ENCODE data around the gene C16orf46.

The C16orf46 gene

DNA sequence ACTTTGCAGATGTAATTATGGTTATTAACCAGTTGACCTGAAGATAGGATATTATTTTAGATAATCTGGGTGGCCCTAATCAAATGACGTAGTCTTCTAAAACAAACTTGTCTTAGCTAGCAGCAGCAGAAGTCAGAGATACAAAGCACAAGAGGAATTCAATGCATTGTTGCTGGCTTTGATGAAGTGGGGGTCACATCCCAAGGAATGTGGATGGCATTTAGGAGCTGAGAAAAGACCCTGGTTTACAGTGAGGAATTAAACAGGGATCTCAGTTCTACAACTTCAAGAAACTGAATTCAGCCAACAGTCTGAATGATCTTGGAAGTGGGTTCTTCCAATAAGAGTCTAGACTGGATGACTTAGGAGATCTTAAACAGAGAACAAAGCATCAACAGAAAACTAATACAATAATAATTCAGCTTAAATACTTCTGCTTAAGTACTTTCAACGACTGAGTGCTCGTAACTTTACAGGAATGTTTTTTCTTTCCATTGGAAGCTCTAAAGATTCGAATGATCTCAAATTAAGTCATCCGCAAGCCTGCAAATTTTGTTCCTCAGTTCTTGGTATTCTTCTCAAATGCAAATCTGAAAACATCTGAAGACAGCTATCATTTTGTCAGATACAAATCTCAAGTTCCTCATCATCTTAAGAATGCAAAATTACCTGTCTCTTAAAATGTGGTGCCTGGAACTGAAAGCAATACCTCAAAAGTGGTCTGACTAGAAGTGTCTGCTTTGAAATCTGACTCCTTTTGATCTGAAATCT is 3.3 kb downstream of the C16orf46 start:
- no peak for DNase-seq

DNA sequence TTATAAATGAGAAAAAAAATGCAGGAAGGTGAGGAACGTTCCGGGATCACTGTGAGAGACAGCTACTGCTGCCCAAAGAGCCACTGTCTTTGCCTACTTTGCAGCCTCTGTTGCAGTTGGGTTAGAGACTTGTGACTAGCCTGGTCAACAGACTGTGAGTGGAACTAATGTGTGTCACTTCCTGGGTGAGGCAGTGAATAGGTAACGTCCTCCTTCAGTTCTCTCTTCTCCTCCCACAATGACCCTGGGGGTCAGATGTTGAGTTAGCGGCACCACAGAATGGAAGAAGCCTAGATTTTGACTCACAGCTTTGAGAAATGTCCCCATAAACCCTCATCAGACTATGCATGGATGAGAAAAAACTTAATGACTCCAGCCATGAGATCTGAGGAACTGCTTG is 5.2 kb downstream of the C16orf46 start:
- no peak for DNase-seq

DNA sequence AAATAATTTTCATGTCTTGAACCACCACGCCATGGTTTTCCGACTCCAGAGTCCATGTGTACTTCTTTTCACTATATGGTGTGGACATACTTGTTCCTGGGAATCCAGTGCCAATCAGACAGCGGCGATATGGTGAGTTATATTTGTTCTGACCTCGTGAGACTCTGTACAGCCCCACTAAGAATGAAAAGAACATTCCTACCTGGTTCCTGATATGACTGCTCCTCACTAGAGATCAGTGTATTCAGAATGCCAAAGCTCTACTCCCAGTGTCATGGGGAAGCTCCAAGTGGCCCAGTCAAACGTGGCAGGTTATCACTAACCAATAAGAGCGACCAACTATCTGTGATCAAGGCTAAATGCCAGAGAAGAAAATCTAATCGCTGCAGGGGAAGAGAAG is 6.1 kb downstream of the C16orf46 start:
- no peak for DNase-seq

DNA sequence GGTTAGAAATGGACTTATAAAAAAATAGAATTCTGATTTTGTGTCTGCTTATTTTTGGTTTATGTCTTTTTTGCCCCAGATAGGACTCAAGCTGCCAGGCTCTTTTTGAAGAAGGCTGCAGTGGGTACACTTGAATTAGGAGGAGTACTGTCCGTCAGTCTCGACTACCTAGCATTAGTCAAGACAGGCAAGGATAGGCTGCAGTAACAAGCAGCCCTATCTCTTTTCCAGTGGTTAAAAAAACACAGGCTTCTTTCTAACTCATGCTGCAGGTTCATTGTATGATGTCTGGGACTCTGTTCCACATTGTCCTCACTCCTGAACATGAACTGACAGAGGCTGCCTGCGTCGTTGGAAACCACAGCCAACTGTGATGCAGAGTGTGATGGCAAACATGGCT is 8.0 kb downstream of the C16orf46 start:
- DNase-seq, result no peak

DNA sequence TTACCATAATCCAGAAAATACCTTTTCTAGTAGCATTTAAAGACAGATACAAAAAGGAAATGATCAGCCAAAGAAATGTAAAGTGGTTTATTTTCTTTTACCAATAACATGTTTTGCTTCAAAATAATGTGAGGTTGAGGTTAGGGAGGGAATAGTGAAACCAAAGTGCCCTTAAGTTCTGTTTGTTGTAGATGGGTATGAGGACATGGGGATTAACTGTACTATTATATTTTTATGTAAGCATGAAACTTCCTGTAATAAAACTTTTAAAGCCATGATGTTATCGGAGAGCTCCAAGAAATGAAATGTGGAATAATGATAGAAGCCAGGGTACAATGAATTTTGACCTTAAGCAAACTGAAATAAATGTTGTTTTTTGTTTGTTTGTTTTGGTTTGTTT is 9.9 kb downstream of the C16orf46 start:
- DNase-seq, result no peak

DNA sequence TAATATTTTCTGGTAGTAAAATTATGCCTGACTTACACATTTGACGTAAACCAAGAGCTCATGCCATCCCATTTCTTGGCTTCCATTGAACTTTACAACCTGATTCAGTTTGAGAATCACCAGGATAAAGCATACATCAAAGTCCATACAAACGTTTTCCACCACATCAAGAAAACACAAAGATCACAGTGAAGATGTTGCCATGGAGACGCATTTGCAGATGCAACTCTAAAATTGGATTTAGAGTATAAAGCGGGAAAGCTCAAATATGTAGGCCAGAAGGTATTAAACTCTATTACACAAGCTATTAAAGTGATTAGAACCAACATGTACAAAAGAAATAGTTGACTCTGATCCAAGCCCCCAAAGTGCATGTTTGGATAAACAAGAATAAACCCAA is 10.4 kb downstream of the C16orf46 start:
- DNase-seq, result no peak

DNA sequence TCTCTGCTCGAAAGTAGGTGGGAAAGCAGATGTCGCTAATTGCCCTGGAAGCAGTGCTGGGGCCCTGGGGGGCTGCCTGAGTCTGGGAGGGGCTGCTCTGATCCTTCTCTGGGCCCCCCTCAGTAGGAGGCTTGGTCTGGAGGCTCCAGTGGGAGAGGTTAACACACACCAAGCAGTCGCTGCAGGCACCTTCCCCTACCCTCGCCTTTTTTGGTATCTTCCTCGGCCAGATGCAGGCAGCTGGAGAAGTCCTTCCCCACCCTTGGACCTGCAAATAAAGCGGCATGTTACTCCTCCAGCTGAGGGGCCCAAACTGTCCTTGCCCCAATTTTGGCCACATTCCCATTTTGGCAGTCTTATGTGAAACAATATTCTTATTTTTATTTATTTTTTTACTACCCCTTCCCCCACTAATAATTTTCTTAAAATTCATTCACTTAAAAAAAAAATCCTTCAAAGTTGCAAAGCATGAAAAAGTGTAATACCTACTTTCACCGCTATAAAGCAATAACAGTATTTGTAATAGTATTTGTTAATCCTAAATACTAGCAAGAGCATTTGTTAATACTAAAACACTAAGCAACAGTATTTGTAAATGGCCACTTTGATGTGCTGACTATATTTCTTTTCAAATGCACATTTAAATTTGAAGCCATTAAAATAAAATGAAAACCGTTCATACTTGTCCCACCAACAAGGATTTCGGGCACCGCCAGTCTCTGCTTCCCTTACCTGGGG is 15.0 kb downstream of the C16orf46 start:
- no peak for DNase-seq

DNA sequence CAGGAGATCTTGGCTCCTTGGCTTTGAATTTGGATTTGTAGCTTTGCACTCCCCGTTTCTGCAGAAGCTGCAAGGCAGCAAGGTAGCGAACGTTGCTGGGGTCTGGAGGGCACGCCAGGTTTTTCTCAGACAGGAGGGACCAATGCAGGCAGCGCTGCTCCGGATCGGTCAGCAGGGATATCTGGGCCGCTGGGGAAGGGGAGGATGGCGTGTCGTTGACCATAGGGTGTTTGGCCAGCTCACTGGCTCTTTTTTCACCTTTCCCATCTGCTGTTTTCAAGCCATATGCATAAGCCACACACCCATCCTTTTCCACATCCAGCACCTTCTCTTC is 15.8 kb downstream of the C16orf46 start:
- no peak for DNase-seq

DNA sequence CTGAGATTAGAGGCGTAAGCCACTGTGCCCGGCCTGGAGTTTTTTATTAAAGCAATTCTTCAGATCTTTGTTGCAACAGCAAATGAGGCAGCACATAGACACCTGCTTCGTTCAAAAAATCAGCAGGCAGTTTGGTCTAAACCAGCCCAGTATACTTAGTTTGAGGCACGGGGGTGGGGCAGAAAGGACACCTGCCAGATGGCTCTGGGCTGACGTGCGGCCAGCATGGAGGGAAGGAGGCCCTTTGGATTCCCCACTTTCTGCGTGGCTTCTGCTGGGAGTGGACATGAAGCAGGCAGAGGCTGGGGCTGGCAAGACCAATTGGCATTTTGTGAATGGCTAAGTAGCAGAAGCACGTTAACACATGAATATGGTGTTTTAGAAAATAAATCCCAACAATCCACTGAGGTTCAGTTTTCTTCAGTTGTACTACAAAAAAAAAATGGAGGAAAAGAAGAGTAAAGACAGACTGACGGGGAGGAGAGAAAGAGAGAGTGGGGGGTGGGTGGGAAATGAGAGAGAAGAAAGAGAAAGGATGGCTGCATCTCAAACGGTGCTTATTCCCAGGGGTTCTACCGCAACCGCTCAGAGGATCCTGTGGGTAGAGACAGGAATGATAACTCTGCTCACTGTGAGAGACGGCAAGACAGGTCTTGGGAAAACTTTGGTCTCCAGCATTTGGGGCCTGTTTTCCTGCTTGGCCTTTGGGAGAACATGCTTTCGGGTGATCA is 16.3 kb downstream of the C16orf46 start:
- no peak for DNase-seq

DNA sequence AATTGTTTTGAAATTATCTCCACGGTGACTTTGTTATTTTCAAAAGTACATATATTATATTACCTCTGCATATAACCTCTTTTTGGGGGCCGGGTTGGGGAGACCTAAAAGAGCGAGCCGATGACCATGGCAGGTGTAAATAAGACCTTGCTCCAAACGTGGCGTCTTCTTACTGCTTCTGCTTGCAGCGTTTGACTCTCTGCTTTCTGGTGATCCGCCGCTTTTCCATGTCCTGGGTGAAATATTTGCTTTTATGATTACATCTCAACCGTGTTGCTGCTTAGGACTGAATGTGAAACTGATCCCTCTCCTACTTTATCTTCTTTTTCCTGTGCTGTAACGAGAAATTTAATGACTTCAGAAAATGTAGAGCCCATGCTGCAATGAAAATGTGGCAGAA is 23.3 kb downstream of the C16orf46 start:
- no peak for DNase-seq

DNA sequence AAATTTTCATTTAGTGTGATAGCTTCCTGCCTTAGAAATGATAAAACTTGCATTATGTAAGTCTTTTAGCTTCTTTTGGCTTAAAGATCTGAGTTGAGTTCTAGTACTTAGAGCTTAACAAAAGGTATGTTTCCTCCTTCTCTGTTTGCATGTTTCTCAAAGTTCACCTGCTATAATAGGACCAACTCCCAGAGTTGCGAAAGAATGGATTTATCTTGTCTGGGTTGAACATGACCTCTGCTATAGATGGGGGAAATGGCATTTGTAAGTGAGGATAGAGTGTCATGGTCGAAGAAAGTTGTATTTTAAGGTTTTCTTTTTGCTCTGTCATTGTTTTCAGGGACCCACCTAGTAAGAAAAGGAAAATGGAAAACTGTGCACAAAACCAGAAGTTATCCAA is 34.2 kb downstream of the C16orf46 start:
- no peak for DNase-seq

DNA sequence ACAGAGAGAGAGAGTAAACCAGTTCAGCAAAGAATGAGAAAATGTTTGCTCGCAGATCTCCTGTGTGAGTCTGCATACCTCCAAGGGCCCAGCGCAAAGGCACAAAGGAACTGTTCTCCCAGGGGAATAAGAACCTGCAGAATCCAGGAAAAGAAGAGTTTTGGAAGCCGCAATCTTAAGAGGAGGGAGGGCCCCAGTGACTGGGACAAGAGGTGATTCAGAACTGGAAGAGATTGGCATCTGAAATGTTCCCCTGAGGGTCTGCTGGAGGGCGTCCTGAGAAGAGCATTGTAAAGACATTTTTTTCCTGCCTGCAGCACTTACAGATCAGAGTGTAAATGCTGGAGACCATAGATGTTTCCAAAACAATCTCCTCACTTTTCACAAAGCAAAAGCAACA is 35.3 kb downstream of the C16orf46 start:
- DNase-seq, result no peak

DNA sequence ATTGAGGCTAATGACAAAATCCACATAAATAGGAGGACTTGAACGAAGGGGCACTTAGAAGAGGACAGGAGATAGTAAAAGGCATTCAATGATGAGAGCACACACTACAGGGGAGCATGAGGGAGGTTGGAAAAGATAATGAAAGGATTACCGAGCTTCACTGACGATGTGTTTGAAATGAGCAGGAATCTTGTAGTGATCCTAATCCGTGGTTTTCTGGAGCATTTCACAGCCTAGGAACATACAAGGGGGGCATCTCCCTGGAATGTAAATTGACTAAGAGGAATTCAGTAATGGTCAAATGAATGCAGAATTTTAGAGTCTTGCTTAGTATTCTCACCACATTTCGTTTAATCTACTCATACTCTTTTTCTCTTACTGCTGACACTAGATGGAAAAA is 36.2 kb downstream of the C16orf46 start:
- no peak for DNase-seq

DNA sequence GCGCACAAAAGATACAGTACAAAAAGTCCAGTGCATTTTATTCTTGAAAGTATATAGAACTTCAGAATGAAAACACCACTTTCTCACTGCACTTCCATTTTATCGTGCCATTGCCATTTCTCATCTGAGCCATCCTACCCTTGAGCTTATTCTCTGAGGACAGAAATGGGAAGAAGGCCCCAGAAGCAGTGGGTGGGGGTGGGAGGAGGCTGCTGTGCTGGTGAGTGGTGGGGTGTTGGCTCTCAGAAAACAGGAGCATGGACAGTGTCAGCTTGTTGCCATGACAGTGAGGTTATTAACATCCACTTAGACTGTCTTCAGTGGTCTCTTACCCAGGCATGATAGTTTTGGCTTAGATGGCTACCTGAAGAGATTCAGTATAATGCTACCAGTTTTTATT is 36.9 kb downstream of the C16orf46 start:
- no peak for DNase-seq

DNA sequence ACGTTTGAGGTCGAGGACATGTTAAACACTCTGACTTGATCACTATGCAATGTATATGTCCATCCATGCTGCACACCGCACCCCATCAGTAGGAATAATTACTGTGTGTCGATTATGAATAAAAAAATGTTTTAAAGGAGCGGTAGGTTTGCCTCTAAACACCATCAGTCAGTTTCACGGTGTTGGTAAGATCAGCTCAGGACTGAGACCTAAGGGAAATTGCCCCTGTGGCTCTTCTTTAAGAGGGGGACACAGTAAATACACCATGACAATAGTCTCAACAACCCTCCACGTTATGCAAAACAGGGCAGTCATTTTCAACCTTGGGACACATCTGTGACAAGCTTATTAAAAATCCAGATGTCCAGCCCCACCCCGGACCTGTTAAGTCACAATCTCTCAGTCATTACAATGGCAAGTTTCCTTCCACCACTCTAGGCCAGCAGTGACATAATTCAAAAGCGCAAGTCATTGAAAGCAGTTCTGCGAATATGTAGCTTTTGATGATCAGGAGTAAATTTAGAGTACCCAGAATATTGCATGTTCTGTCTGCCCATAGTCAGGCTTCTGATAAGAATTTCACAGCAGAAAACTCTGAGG is 40.2 kb downstream of the C16orf46 start:
- DNase-seq, result no peak

DNA sequence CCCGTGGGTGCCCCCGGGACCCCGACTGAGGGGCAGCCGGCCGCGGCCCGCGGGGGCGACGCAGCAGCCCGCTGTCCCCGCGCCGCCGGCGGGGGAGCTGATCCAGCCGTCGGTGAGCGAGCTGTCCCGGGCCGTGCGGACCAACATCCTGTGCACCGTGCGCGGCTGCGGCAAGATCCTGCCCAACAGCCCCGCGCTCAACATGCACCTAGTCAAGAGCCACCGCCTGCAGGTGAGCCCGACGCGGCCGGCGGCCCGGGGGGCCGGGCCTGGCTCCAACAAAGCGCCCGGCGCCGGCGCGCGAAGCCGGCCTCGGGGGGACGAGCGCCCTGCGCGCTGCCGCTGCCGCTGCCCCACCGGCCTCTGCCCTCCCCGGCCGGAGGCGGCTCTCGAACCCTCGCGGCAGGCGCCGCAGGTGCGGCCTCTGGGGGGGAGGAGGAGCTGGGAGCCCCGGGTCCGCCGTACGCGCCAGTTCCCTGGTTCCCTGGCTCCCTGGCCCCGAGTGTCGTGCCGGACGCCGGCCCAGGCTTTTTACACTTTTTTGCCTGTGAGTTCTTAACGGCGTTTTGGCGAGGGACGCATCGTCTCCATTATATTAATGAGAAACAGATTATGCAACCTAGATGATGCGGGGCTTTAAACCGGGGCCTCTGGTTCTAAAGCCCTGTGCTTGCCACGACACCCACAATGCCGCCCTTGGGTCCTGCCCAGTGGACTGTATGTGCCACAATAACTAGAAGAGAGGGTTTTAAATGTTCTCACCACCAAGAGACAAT is 40.9 kb downstream of the C16orf46 start:
- no peak for DNase-seq

DNA sequence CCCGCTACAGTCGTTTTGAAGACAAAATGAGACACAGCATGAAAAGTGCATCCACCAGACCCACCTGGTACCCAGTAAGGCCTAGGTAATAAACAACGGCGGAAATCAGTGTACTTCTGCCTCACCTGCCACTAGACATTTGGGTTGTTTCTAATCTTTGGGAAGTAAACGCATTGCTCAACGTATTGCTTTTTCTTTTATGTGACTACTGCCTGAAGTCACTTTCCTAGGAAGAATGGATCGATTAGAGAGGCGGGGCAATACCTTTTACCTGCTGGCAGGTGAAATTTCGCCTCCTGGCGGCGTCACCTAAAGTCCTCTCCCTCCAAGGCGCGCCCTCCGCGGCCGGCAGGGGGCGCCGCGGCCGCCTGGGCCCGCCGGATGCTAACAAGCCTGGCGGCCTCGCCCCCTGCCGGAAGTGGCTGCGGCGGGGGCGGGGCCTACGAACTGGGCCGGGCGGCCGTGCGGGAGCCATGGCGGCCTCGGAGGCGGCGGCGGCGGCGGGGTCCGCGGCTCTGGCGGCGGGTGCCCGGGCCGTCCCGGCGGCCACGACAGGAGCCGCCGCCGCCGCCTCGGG is 41.6 kb downstream of the C16orf46 start, which contains the start of gene ATMIN:
TSS of gene ATMIN (plus strand) at position 445 of the 577 bp plus-strand sequence. CDS start at position 474, 29 bp downstream.
- no peak for DNase-seq

DNA sequence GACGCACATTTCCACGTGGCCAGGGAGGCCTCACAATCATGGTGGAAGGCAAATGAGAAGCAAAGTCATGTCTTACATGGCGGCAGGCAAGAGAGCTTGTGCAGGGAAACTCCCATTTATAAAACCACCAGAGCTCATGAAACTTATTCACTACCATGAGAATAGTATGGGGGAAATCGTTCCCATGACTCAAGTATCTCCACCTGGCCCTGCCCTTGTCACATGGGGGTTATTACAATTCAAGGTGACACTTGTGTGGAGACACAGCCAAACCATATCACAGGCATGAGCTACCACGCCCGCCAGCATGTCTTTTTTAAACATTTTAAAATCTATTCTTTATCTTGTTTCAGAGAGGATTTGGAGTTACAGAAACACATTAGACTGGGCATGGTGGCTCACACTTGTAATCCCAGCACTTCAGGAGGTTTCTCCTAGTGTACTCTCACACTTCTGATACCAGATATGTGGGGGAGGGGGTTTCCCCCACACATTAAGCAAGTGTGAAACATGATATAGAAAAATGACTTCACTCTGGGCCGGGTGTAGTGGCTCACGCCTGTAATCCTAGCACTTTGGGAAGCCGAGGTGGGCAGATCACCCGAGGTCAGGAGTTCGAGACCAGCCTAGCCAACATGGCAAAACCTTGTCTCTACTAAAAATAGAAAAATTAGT is 47.0 kb downstream of the C16orf46 start:
- DNase-seq, result no peak

DNA sequence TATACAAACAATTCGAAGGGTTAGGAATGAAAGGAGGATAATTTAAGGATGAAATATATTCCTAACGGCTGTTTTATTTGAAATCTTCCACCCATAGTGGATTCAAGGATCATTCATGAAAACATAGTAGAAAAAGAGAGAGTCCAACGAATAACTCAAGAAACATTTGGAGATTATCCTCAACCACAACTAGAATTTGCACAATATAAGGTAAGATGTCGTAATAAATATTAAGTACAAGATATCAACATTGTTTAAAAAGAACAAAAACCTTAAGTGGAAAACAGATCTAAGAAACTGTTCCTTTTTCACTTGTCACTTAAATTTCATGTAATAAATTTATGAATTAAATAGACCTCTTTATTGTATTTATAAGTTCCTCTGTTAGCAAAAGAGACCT is 50.6 kb downstream of the C16orf46 start:
- DNase-seq, result no peak

DNA sequence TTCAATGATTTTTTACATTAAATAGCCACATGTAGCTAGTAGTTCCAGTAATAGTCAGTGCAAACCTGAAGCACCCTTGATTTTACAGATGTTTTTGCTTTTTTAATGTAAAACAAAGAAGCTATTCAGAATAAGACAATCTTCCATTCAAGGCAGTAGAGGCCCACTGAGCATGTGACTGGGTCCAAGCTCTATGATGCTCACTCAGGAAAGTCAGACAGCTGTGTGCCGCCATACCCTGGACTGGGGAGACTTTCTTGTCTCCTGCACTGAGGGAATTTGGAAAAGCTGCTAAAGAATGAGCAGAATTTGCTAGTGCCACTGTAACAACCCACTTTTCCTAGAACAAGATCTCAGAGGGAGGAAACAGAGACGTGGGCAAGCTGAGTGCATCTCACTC is 58.5 kb downstream of the C16orf46 start:
- DNase-seq, result no peak

DNA sequence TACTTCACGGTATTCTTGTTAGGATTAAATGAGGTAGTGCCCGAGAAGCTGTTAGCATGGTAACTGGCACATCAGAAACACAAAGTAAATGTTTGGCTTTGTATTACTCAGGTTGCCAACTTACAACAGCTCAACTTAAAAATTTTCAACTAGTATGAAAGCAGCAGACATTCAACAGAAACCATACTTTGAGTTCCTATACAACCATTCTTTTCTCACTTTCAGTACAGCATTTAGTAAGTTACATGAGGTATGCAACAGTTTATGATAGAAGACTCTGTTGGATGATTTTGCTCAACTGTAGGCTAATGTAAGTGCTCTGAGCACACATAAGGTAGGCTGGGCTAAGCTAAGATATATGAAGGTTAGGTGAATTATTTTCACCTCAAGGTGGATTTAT is 62.4 kb downstream of the C16orf46 start:
- no peak for DNase-seq

DNA sequence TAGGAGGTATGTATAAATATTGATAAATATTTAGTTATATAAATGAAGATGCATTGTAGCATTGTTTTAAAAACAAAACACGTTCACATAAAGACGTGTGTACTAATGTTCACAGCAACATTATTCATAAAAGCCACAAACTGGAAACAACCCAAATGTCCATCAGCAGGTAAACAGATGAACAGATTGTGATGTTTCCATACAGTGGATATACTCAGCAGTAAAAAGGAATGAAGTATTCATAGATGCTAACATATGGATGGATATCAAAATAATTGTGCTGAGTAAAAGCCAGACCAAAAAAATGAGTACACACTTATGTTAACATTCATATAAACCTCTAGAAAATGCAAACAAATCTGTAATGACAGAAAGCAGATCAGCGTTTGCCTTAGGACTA is 64.1 kb downstream of the C16orf46 start:
- no peak for DNase-seq

Measured in SIG-M5 (cell line).